A673 (cell line): Measurements from ENCODE around the gene RRAS2. TPM values are rescaled to one million over a fixed set of nuclear protein-coding genes. Genes with fewer than 3 reads are reported as not detected.
"Not testable (repeated sequence)": the region's sequence is repeated elsewhere in the genome, so short reads cannot be mapped to it uniquely, and the experiment has no call there.

Experiments used
- Bru-seq: library from RNA; stranded (reverse); fragments of 400-500 nt; gene quantifications from one replicate; lab custom pipeline; 2021; lab: Mats Ljungman, UMichigan
- BruChase-seq, 2 experiments: library from RNA; stranded (reverse); fragments of 400-500 nt; gene quantifications; one replicate each; lab custom pipeline; 2021; lab: Mats Ljungman, UMichigan
- BruUV-seq: library from RNA; stranded (reverse); fragments of 400-500 nt; replicated peaks from 2 replicates; lab custom pipeline; 2021; lab: Mats Ljungman, UMichigan
- CTCF ChIA-PET: fragments of 300-600 bp; sonication (Branson Sonifier 250); formaldehyde crosslinking; loops from one replicate; lab custom pipeline; 2022; ENCODE audit warnings: antibody characterized with exemption; lab: Charles Lee
- POLR2A ChIA-PET: fragments of 300-600 bp; sonication (Branson Sonifier 250); formaldehyde crosslinking; loops from one replicate; lab custom pipeline; 2022; ENCODE audit warnings: antibody characterized with exemption; ENCODE audit not compliant: low non-redundant PET; lab: Charles Lee
- DNase-seq: peaks from one replicate; pipeline ENCODE4 v3.0.0-alpha.2; 2015; ENCODE audit warnings: low spot score
- H3K27ac ChIP-seq: fragments of 200-600 bp; sonication (generic); 2 replicates; pipeline ENCODE4 v1.5.1; 2016; ENCODE audit warnings: mixed run types, low read depth, mild to moderate bottlenecking, mixed read lengths, antibody characterized with exemption, low read length; ENCODE audit not compliant: poor library complexity, severe bottlenecking
- H3K27me3 ChIP-seq: fragments of 200-600 bp; sonication (generic); replicated peaks from 2 replicates; pipeline ENCODE4 v1.6.1; 2017; ENCODE audit warnings: mixed run types, low read depth, mild to moderate bottlenecking, mixed read lengths, antibody characterized with exemption, low read length; ENCODE audit not compliant: insufficient read depth, poor library complexity
- H3K36me3 ChIP-seq: fragments of 200-600 bp; sonication (generic); 2 replicates; pipeline ENCODE4 v1.6.1; 2016; ENCODE audit warnings: mixed run types, mild to moderate bottlenecking, mixed read lengths, antibody characterized with exemption, low read length; ENCODE audit not compliant: insufficient read depth, poor library complexity, severe bottlenecking
- H3K4me1 ChIP-seq: fragments of 200-600 bp; sonication (generic); 2 replicates; pipeline ENCODE4 v1.6.1; 2017; ENCODE audit warnings: mixed run types, mild to moderate bottlenecking, mixed read lengths, antibody characterized with exemption, low read length; ENCODE audit not compliant: insufficient read depth, poor library complexity, severe bottlenecking
- H3K4me3 ChIP-seq: fragments of 200-600 bp; sonication (generic); 2 replicates; pipeline ENCODE4 v1.5.1; 2016; ENCODE audit warnings: low read depth, mixed run types, mild to moderate bottlenecking, mixed read lengths, low read length; ENCODE audit not compliant: poor library complexity, severe bottlenecking
- H3K9me3 ChIP-seq: fragments of 200-600 bp; sonication (generic); 2 replicates; pipeline ENCODE4 v1.6.1; 2016; ENCODE audit warnings: mixed run types, low read depth, mild to moderate bottlenecking, mixed read lengths, antibody characterized with exemption, low read length; ENCODE audit not compliant: poor library complexity, severe bottlenecking
- CTCF ChIP-seq: fragments of 300-800, 200-600 bp; sonication (generic); conservative IDR thresholded peaks from 2 replicates; pipeline ENCODE4 v1.5.1; 2017; ENCODE audit warnings: low read depth, mild to moderate bottlenecking, antibody characterized with exemption, low read length, moderate library complexity, mixed read lengths
- EZH2 ChIP-seq: fragments of 200-600 bp; sonication (generic); IDR thresholded peaks from 2 replicates; pipeline ENCODE4 v1.6.1; 2017; ENCODE audit warnings: borderline replicate concordance, low read depth, mild to moderate bottlenecking, mixed read lengths, antibody characterized with exemption, low read length; ENCODE audit not compliant: poor library complexity, severe bottlenecking
- intact Hi-C: fragments of 100-400 bp; cut with micrococcal nuclease; formaldehyde crosslinking; loops from one replicate; pipeline ENCODE4 v1.10.0; 2022; ENCODE audit not compliant: unreplicated experiment
- long read RNA-seq: library from polyadenylated mRNA; stranded (forward); transcript quantifications from one replicate; pipeline ENCODE4 v2.0.0, GENCODE V29; 2022
- total RNA-seq: library from RNA; stranded (reverse); gene quantifications from 2 replicates; pipeline ENCODE4 v1.2.3, GENCODE V29; 2021

The RRAS2 gene
- total RNA-seq (23.3 and 24.8 TPM in 2 replicates), Bru-seq, nascent RNA (percentile 75 among the genes with signal in this experiment), BruChase-seq, experiment 1, labeled RNA remaining after a 2-hour chase (percentile 71 among the genes with signal in this experiment), BruChase-seq, experiment 2, labeled RNA remaining after a 6-hour chase (percentile 74 among the genes with signal in this experiment)
- long read RNA-seq, transcript RRAS2-201 (6 exons, 1,516 nt): major isoform, 19 of 22 reads
- long read RNA-seq, partial matches to known transcripts: 0 of 22 reads
- long read RNA-seq, other reads (novel, unspliced or antisense): 3 of 22 reads

DNA sequence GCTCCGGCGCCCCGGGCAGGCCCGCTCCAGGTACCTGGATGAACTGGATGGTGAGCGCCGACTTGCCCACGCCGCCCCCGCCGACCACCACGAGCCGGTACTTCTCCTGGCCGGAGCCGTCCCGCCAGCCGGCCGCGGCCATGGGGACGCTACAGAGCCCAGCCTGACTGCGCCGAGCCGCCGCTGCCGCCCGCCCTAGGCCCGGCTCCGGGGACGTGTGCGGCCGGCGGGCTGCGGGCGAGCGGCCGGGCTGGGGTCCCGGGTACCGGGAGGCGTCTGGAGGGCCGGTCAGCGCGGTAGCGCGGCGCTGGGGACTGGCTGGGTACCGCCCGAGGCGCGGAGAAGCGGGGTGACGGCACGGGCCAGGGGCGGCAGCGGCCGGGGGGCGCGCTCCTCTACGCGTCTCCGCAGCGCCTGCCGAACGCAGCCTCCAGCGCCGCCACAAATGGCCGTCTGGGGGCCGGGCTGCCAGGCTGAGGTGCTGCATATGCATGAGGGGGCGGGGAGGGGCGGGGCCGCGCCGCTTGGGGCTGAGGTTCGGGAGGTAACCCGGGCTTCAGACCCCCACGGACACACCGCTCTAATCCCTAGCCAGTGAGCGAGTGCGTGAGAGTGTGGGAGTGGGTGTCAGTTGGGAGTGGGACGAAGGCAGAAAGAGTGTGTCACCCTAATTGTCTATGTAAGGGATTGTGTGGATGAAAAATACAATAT is at the start of gene RRAS2:
RRAS2 (minus strand) TSS at position 455 of the 711 bp plus-strand sequence; CDS start at position 142, 313 bp downstream.
- Histone ChIP-seq H3K9me3 (no peaks in the 10 kb centered on the region), H3K4me1 (peaks cover 7% of the 10 kb centered on the region), H3K27me3 (no peaks in the 10 kb centered on the region), H3K27ac (peak within 1 kb of the TSS; percentile 71), H3K36me3 (no peaks in the 10 kb centered on the region), H3K4me3 (peak within 1 kb of the TSS; percentile 78)
- BruUV-seq: no TSS peak
- TF ChIP-seq EZH2: no peak
- no peak for TF ChIP-seq CTCF
- peak; percentile 86 for DNase-seq
- POLR2A ChIA-PET: no interaction called here
- intact Hi-C loops: no loop called here
- CTCF ChIA-PET: no interaction called here

DNA sequence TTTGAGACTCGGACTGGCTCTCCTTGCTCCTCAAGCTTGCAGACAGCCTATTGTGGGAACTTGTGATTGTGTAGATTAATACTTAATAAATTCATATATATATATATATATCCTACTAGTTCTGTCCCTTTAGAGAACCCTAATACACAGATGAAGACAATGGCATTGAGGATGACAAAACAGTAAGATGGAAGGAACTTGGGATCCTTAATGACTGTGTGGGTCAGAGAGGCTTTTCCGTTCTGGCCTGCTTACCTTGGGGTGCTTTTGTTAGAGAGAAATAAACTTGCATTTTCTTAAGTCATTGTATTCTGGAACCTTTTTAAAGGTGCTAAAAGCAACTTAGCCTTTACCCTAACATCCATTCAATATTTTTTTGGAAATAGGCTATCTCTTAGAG is 49.6 kb upstream of the RRAS2 start:
- H3K4me3 ChIP-seq: no peak overlapping the region
- no peaks in the 10 kb centered on the region for H3K36me3 ChIP-seq
- no peaks in the 10 kb centered on the region for H3K27me3 ChIP-seq
- ChIA-PET CTCF (no interaction called here), POLR2A (no interaction called here)
- no TSS peak for BruUV-seq
- H3K27ac ChIP-seq: no peak overlapping the region
- H3K4me1 ChIP-seq: no peaks in the 10 kb centered on the region
- DNase-seq: no peak
- TF ChIP-seq EZH2 (no peak), CTCF (no peak)
- intact Hi-C loops: no loop called here
- H3K9me3 ChIP-seq: no peaks in the 10 kb centered on the region

DNA sequence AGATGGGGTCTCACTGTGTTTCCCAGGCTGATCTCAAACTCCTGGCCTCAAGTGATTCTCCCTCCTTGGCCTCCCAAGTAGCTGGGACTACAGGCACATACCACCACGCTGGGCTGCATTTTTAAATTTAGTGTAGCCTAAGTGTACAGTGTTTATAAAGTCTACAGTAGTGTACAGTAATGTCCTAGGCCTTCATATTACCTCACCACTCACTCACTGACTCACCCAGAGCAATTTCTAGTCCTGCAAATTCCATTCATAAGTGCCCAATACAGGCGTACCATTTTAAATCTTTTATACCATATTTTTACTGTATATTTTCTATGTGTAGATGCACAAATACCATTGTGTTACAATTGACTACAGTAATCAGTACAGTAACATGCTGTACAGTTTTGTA is 47.1 kb upstream of the RRAS2 start:
- not testable (repeated sequence) for H3K9me3 ChIP-seq, DNase-seq, BruUV-seq

GRCh38 chr11:14403528-14403927 is 44.5 kb upstream of the RRAS2 start:
- CTCF ChIA-PET: interaction anchor here (0.7 kb wide), 1 partner anchor 15 kb away, joined by 3 read pairs; no protein-coding TSS in a partner anchor
- POLR2A ChIA-PET: not testable (repeated sequence)

More for the DNA sequence above, 47.1 kb upstream of the RRAS2 start:
- intact Hi-C loops, H3K4me3 ChIP-seq, H3K27ac ChIP-seq, CTCF ChIA-PET, H3K36me3 ChIP-seq, POLR2A ChIA-PET, H3K27me3 ChIP-seq, H3K4me1 ChIP-seq: not testable (repeated sequence)

More at GRCh38 chr11:14403528-14403927, 44.5 kb upstream of the RRAS2 start:
- H3K9me3 ChIP-seq, H3K27me3 ChIP-seq, H3K4me3 ChIP-seq, intact Hi-C loops, H3K36me3 ChIP-seq, H3K27ac ChIP-seq, DNase-seq, H3K4me1 ChIP-seq, BruUV-seq: not testable (repeated sequence)
